Activated CD8-positive, alpha-beta T cell treated with anti-CD3 and anti-CD28 coated beads for 36 hours (primary cell): ENCODE measurements around the gene GNGT2. TPM values are rescaled to one million over a fixed set of nuclear protein-coding genes. Genes with fewer than 3 reads are reported as not detected.

Source experiments
- ATAC-seq: fragments of 200-7000 bp; cut with Tn5 transposase; one replicate; pipeline ENCODE4 v1.10.0; 2021; ENCODE audit warnings: mild to moderate bottlenecking, moderate library complexity
- CTCF ChIA-PET: fragments of 350-600 bp; sonication (Branson Sonifier 250); formaldehyde crosslinking; loops from one replicate; lab custom pipeline; 2021; ENCODE audit warnings: antibody characterized with exemption; lab: Charles Lee
- POLR2A ChIA-PET: fragments of 350-600 bp; sonication (Branson Sonifier 250); formaldehyde crosslinking; loops from one replicate; lab custom pipeline; 2021; ENCODE audit warnings: antibody characterized with exemption; lab: Charles Lee
- DNase-seq: peaks from one replicate; pipeline ENCODE4 v3.0.0-alpha.2; 2020
- H3K27ac Mint-ChIP-seq: one replicate; pipeline ENCODE4 v1.8.0; 2021; ENCODE audit warnings: mild to moderate bottlenecking, mixed read lengths
- H3K27me3 Mint-ChIP-seq: one replicate; pipeline ENCODE4 v1.8.0; 2021; ENCODE audit warnings: mixed read lengths
- H3K36me3 Mint-ChIP-seq: one replicate; pipeline ENCODE4 v1.8.0; 2021; ENCODE audit warnings: low read depth, mixed read lengths
- H3K4me1 Mint-ChIP-seq: one replicate; pipeline ENCODE4 v1.8.0; 2021; ENCODE audit warnings: low read depth, mixed read lengths
- H3K4me3 Mint-ChIP-seq: one replicate; pipeline ENCODE4 v1.8.0; 2021; ENCODE audit warnings: mild to moderate bottlenecking, moderate library complexity, mixed read lengths
- H3K9me3 Mint-ChIP-seq: one replicate; pipeline ENCODE4 v1.8.0; 2021; ENCODE audit warnings: mixed read lengths
- CTCF ChIP-seq: fragments of 200-600 bp; IDR thresholded peaks from one replicate; pipeline ENCODE4 v1.8.0; 2022; ENCODE audit warnings: antibody characterized with exemption, mild to moderate bottlenecking
- intact Hi-C: fragments of 100-400 bp; cut with micrococcal nuclease; formaldehyde crosslinking; loops from one replicate; pipeline ENCODE4 v1.10.0; 2022
- total RNA-seq, 2 experiments: library from RNA; stranded (reverse); gene quantifications; one replicate each; pipeline ENCODE4 v1.2.3, GENCODE V29; 2021

The GNGT2 gene
- total RNA-seq, 2 experiments from 2014 or later = 21.7 to 23.9 TPM

- Mint-ChIP-seq H3K27ac (no peak overlapping the region), H3K4me1 (no peaks in the 10 kb centered on the region), H3K36me3 (no peaks in the 10 kb centered on the region), H3K4me3 (no peak overlapping the region), H3K9me3 (no peaks in the 10 kb centered on the region), H3K27me3 (no peaks in the 10 kb centered on the region)
- TF ChIP-seq CTCF = no peak
- ATAC-seq (no peak), DNase-seq (no peak)
- ChIA-PET POLR2A (no interaction called here), CTCF (no interaction called here)
- intact Hi-C loops = no loop called here
Observed at GRCh38 chr17:49252148-49252695, 41.8 kb upstream of the GNGT2 start.

- no peak overlapping the region for H3K27ac Mint-ChIP-seq
- no peaks in the 10 kb centered on the region for H3K9me3 Mint-ChIP-seq
- DNase-seq (no peak), ATAC-seq (no peak)
- TF ChIP-seq CTCF = no peak
- no peak overlapping the region for H3K4me3 Mint-ChIP-seq
- intact Hi-C loops = no loop called here
- H3K4me1 Mint-ChIP-seq = no peaks in the 10 kb centered on the region
- H3K36me3 Mint-ChIP-seq = no peaks in the 10 kb centered on the region
- peaks cover 2% of the 10 kb centered on the region for H3K27me3 Mint-ChIP-seq
- ChIA-PET POLR2A (no interaction called here), CTCF (no interaction called here)
Observed at GRCh38 chr17:49249890-49250522, 39.6 kb upstream of the GNGT2 start.

- POLR2A ChIA-PET = interaction anchor here (1.7 kb wide), 1 partner anchor 22 kb away, joined by 3 read pairs; no protein-coding TSS in a partner anchor
- Mint-ChIP-seq H3K36me3 (no peaks in the 10 kb centered on the region), H3K27me3 (peaks cover 3% of the 10 kb centered on the region), H3K4me1 (no peaks in the 10 kb centered on the region), H3K9me3 (no peaks in the 10 kb centered on the region), H3K4me3 (no peak overlapping the region), H3K27ac (no peak overlapping the region)
- ATAC-seq (no peak), DNase-seq (no peak)
- TF ChIP-seq CTCF = no peak
- CTCF ChIA-PET = interaction anchor here (1.2 kb wide), 1 partner anchor 42 kb away, joined by 3 read pairs; no protein-coding TSS in a partner anchor
- intact Hi-C loops = no loop called here
Observed at GRCh38 chr17:49249292-49249794, 39.0 kb upstream of the GNGT2 start.

- Mint-ChIP-seq H3K4me1 (no peaks in the 10 kb centered on the region), H3K27ac (no peak overlapping the region), H3K9me3 (no peaks in the 10 kb centered on the region), H3K27me3 (peaks cover 3% of the 10 kb centered on the region), H3K36me3 (no peaks in the 10 kb centered on the region), H3K4me3 (no peak overlapping the region)
- no peak for TF ChIP-seq CTCF
- CTCF ChIA-PET = interaction anchor here (1.1 to 1.2 kb wide), 2 partner anchors 21 to 43 kb away, joined by 3 read pairs; no protein-coding TSS in a partner anchor
- POLR2A ChIA-PET = interaction anchor here (1.7 kb wide), 1 partner anchor 20 kb away, joined by 3 read pairs; no protein-coding TSS in a partner anchor
- no peak for DNase-seq
- no peak for ATAC-seq
- intact Hi-C loops = no loop called here
Observed at GRCh38 chr17:49247944-49248343, 37.6 kb upstream of the GNGT2 start.

- ChIA-PET POLR2A (no interaction called here), CTCF (no interaction called here)
- no peaks in the 10 kb centered on the region for H3K4me1 Mint-ChIP-seq
- peaks cover 3% of the 10 kb centered on the region for H3K27me3 Mint-ChIP-seq
- ATAC-seq (no peak), DNase-seq (no peak)
- no peaks in the 10 kb centered on the region for H3K36me3 Mint-ChIP-seq
- intact Hi-C loops = no loop called here
- H3K4me3 Mint-ChIP-seq = no peak overlapping the region
- H3K9me3 Mint-ChIP-seq = no peaks in the 10 kb centered on the region
- TF ChIP-seq CTCF = no peak
- no peak overlapping the region for H3K27ac Mint-ChIP-seq
Observed at GRCh38 chr17:49244839-49245238, 34.5 kb upstream of the GNGT2 start.
